EH (cell line): ENCODE measurements around the gene C19orf81.

Experiments used
- DNase-seq: peaks from one replicate; pipeline ENCODE4 v3.0.0-alpha.2; 2015; ENCODE audit warnings: low read depth

C19orf81 gene

DNA sequence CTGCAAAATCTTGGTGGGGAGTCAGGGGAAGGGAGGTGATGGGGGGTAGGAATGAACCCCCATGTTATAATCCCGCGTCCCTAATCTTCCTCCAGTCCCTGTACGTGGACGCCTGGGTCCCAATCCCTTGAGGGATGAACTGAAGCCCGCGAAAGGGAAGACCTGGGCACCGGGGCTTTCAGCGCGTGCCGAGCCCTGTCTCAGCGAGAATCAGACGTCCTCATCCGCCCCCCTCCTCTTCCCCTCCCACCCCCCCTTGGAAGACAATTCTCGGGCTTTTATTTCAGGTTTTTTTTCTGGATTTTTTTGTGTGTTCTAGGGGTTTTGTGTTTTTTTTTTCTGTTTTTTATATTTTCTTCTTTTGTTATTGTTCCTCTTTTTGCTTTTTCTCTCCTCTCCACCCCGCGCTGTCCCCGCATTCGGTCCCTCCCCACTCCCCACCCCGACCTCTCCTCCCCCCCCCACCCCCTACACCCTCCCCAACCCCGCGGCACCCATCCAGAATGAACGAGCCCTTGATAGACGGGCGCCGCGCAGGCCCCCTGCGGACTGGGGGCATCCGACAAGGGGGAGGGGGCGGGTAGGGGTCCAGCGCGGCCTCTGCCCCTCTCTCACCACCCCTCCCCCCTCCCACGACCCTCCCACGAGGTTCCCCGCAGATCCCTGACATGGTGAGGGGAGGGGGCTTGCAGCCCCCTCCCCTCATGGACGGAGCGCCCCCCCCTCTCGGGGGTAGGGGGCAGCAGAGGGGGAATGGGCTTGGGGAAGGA, 10.3 kb downstream of the C19orf81 start:
- no peak for DNase-seq

GRCh38 chr19:50660088-50660366, 10.8 kb downstream of the C19orf81 start:
- no peak for DNase-seq

GRCh38 chr19:50661023-50661422, 11.8 kb downstream of the C19orf81 start:
- DNase-seq: no peak

DNA sequence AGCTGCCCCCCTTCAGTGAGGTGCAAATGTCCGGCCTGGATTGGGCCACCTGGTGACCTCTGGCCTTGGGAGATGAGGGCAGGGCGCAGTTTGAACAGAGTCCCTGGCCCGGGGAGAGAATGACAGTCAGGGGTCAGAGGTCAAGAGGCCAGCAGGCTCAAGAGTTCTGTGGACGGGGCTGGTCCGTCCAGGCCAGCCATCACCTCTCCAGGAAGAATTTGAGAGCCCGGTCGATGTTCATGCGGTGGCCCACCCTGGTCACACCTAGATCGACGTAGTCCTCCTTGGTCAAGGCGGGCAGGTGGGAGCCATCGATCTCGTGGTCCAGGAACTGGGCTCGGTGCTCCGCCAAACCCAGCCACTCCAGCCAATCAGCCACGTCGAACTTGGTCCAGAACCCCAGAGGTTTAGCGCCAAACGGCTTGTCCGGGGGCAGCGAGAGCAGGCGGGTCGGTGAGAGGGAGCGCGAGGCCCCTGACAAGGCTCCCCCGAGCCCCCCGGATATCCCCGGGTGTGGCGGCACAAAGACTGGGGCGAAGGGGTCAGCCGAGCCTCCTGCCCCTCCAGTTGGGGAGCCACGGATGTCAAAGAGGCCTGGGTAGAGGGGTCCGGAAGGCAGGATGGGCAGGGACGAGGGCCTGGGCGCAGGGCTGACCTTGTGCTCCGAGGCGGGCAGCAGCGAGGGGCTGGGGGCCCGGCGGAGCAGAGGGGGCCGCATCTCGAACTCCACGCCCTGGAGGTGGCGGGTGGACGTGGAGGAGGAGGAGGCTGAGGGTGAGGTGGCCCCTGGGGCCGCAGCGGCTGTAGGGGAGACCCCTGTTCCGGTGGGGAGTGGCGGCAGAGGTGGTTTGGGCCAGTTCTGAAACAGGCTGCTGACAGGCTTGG, 12.8 kb downstream of the C19orf81 start:
- DNase-seq: no peak

GRCh38 chr19:50662651-50663481, 13.6 kb downstream of the C19orf81 start:
- no peak for DNase-seq

GRCh38 chr19:50663482-50663790, 14.2 kb downstream of the C19orf81 start:
- DNase-seq: peak; percentile 19

GRCh38 chr19:50664204-50664603, 15.0 kb downstream of the C19orf81 start:
- DNase-seq: no peak

GRCh38 chr19:50666346-50667176, 17.3 kb downstream of the C19orf81 start:
- DNase-seq: no peak

GRCh38 chr19:50667177-50667758, 18.0 kb downstream of the C19orf81 start:
- no peak for DNase-seq

DNA sequence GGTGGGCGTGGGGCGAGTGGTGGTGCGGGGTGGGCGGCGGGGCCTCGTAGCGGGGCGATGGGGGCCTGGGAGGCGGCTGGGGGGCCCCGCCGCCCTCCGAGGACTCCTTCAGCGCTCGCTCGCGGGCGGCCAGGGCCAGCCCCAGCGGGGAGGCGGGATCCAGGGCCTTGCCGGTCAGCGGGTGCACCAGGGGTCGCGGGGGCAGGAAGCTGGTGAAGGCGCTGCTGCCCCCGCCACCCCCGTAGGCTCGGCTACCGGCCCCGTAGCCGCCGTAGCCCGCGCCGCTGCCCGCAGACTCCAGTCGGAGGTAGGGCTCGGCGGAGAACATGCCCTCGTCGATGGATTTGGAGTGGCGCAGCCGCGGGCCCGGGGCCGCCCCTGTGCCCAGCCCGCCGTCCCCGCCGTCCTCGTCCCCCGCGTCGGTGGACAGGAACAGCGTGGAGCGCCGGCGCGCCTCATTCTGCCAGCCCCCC, 18.6 kb downstream of the C19orf81 start:
- no peak for DNase-seq

DNA sequence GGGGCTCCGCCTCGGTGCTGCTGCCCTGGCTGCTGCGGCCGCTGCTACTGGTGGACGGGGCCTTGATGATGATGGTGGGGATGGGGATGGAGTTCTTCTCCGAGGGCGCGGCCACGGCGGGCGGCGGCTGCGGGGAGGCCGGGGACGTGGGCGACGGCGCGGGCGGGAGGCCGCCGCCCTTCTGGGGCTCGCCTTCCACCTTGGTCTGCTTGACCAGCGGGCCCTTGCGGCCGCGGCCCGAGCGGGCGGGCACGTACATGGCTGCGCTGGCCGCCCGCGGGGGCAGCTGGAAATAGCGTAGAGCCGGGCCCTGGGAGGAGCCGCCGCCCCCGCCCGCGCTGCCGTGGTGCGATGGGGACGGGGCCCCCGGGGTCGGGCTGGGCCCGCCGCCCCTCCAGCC, 19.2 kb downstream of the C19orf81 start:
- no peak for DNase-seq

DNA sequence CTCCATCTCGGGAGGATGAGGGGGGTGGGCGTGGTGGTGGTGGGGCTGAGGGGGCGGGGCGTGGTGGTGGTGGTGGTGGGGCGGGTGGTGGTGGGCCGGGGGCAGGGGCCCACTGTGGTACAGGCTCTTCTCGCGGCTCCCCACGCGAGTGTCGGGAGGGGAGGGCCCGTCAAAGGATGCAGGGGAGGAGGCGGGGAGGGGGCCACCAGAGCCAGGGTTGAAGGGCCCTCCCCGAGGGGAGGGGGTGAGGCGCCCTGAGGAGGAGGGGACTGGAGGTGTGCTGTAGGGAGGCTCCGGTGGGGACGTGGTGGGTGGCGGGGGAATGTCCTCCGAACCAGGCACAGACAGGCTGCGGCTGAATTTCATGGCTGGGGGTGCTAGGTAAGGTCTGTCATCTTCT, 19.6 kb downstream of the C19orf81 start:
- no peak for DNase-seq

DNA sequence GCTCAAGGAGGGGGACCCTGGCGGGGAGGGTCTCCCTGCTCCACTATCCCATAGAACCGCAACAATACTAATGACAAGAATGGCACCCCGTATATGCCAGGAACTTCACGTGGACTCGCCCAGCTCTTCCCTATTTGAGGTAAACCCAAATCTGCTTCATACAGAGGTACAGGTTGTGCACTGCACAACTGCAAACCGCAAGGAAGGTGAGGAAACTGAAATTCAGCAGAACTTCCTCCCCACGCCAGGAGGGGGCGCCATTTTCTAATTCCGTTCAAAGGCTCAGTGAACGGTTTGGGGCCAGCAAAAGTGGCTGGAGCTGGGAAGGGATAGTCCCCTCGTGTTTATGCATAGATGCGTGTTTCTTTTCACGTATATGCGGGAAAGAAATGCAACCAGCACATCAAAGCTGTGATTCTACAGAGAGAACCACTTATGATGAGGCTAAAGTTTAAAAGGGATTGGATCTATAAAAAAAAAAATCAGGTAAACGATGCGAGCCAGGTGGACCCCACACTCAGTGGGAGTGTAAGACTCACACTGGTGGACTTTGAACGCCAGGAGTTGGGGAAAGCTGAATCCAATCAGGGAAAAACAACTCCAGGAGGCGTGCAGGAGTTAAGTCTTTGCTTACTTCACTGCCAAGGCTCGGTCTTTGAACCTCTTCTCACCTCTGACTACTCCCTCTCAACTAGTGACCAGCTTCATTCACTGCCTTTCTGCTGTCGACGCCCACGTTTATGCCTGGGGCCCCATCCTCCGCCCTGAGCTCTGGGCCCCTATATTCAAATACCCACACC, 20.3 kb downstream of the C19orf81 start:
- DNase-seq: peak; percentile 44

GRCh38 chr19:50670102-50670380, 20.8 kb downstream of the C19orf81 start:
- DNase-seq: no peak

DNA sequence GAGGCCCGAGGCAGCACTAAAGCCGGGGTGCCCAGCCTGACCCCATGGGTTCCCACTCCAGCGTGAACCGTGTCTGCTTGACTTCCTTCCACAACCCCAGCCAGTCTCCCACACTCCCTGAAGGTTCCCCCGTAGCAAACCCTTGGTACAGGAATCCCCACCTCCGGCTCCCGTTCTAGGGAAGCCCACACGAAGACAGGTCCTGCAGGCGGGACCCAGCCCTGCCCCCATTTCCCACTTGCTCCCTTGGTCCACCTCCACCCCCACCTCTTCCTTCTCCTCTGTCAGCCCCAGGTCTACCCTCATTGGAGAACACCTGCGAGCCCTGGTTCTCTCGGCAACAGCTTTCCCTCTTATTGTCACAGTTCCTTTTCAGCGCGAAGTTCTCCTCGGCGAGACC, 23.9 kb downstream of the C19orf81 start:
- no peak for DNase-seq

DNA sequence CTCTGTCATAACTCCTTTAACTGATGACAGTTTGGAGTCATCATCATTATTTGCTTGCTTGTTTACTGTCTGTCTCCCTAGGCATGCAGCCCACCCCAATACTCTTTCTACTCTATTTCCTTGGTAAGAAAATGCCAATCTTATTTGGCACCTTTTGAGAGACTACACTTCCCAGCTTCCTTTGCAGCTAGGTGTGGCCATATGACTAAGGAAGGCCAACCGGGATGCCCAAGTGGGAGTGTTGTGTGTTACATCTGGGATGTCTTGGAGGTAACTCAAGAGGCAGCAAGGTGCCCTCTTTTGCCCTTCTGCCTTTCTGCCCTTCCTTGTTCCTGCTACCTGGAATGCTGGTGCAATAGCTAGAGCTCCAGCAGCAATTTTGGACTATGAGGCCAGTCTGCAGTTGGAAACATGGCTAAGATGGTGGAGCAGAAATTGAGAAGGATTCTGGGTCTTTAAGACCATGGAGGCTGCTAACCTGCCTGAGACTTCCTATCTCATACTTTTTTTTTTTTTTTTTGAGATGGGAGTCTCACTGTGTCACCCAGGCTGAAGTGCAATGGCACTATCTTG, 27.5 kb downstream of the C19orf81 start:
- DNase-seq: no peak

DNA sequence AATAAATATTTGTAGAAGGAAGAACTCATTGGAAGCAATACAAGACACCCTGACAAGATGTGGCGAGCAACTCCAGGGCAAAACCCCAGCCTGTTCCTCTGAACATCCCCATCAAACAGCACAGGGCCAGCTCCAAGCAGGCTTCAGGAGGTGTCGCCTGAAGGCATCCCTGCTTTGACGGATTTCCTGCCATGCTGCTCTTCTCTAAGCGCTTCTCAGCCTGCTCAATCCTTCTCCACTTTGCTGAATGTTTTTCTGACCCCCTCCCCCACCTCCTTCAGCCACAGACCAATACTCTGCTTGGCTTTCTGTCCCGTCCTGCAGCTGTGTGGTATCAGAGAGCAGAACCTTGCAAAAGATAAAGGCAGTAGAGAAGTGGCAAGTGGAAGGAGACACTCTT, 28.4 kb downstream of the C19orf81 start:
- DNase-seq: no peak

- no peak for DNase-seq
Observed at GRCh38 chr19:50678323-50678722, 29.1 kb downstream of the C19orf81 start.

DNA sequence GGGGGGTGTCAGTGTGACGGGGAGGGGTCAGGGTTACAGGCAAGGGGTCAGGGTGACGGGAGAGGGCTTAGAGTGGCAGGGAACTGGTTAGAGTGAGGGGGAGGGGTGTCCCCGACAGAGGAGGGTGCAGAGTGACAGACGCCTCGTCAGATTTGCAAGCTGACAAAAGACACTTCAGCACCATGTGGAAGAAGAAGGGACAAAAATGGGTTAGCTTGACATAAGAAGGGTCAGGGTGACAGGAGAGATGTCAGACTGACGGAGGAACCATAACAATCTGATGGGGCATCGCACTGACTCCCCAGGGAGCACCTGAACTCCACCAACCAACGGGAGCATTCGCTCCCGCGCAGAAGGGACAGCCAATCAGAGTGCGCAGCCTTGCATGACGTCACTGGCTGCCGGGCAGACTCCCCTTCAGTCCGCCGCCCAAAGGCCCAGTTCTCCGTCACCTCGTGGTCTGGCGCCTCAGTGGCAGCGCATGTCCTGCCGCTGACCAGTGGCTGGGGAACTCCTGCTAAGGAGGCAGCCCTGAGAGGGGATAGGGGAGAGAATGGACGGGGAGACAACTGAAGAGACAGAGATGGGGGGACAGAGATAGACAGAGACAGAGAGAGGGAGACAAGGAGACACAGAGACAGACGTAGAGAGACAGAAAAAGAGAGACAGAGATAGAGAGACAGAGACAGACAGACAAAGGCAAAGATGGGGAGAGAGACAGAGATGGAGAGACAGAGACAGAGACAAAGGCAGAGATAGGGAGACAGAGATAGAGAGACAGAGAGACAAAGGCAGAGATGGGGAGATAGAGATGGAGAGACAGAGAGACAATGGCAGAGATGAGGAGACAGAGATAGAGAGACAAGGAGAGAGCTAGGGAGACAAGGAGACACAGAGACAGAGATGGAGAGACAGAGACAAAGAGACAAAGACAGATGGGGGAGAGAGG, 30.2 kb downstream of the C19orf81 start:
- DNase-seq: peak; percentile 74
